SK-N-SH (cell line): ENCODE measurements around the gene RNF166. TPM values are rescaled to one million over a fixed set of nuclear protein-coding genes. Genes with fewer than 3 reads are reported as not detected.

Experiments used
- CTCF ChIA-PET: fragments of 300-600, 350-600 bp; formaldehyde crosslinking; extraction: SDS; loops from one replicate; lab custom pipeline; 2021; lab: Yijun Ruan, JAX
- POLR2A ChIA-PET: fragments of 350-600 bp; sonication (Branson Sonifier 250); formaldehyde crosslinking; extraction: SDS; loops from one replicate; lab custom pipeline; 2020; ENCODE audit warnings: antibody characterized with exemption, inconsistent platforms; lab: Yijun Ruan, JAX
- DNase-seq: peaks from one replicate; pipeline ENCODE4 v3.0.0; 2012
- H2AFZ ChIP-seq: fragments of 200-600 bp; sonication (generic); 2 replicates; pipeline ENCODE4 v1.8.1; 2016; ENCODE audit warnings: antibody characterized with exemption, mild to moderate bottlenecking, low read depth
- H3F3A ChIP-seq: fragments of 200-600 bp; sonication (generic); replicated peaks from 2 replicates; pipeline ENCODE3; 2016; ENCODE audit warnings: antibody characterized with exemption, mild to moderate bottlenecking; ENCODE audit not compliant: insufficient read depth
- H3K27ac ChIP-seq, 2 experiments: fragments of 200-500 bp in 1 of 2; fragments of 200-600 bp in 1 of 2; sonication (Bioruptor generic) in 1 of 2; sonication (generic), shearing (Covaris generic) in 1 of 2; 2 replicates each; pipeline versions ENCODE4 v1.5.1 to v1.6.1; 2014 to 2016; ENCODE audit warnings: low read depth in 2 of 2, inconsistent platforms in 1 of 2, low read length in 1 of 2, mild to moderate bottlenecking in 1 of 2, mixed read lengths in 1 of 2
- H3K27me3 ChIP-seq: fragments of 200-600 bp; sonication (generic), shearing (Covaris generic); 2 replicates; pipeline ENCODE4 v1.6.1; 2016; ENCODE audit warnings: mixed run types; ENCODE audit not compliant: insufficient read depth
- H3K36me3 ChIP-seq, 2 experiments: fragments of 200-500 bp in 1 of 2; fragments of 200-600 bp in 1 of 2; sonication (Bioruptor generic) in 1 of 2; sonication (generic) in 1 of 2; replicated peaks in 1 of 2; 2 replicates each; pipeline versions ENCODE3 to v1.5.1; 2014 to 2016; ENCODE audit warnings: low read length in 1 of 2, mild to moderate bottlenecking in 1 of 2; ENCODE audit not compliant: insufficient read depth in 2 of 2, control insufficient read depth in 1 of 2
- H3K4me1 ChIP-seq, 2 experiments: fragments of 200-500 bp in 1 of 2; fragments of 200-600 bp in 1 of 2; sonication (Bioruptor generic) in 1 of 2; sonication (generic), shearing (Covaris generic) in 1 of 2; 2 replicates each; pipeline versions ENCODE4 v1.5.1 to v1.6.1; 2014 to 2016; ENCODE audit warnings: low read depth in 1 of 2, low read length in 1 of 2, mixed run types in 1 of 2; ENCODE audit not compliant: insufficient read depth in 2 of 2, control insufficient read depth in 1 of 2
- H3K4me2 ChIP-seq: fragments of 200-600 bp; sonication (generic), shearing (Covaris generic); 2 replicates; pipeline ENCODE4 v1.6.1; 2017; ENCODE audit warnings: mixed run types
- H3K4me3 ChIP-seq, 2 experiments: fragments of 200-500 bp in 1 of 2; fragments of 200-600 bp in 1 of 2; sonication (Bioruptor generic) in 1 of 2; sonication (generic), shearing (Covaris generic) in 1 of 2; 2 replicates each; pipeline versions ENCODE4 v1.5.1 to v1.8.1; 2014 to 2016; ENCODE audit warnings: low read depth in 2 of 2, inconsistent platforms in 1 of 2, low read length in 1 of 2, mild to moderate bottlenecking in 1 of 2, mixed read lengths in 1 of 2, moderate library complexity in 1 of 2
- H3K79me2 ChIP-seq: fragments of 200-600 bp; sonication (generic); 2 replicates; pipeline ENCODE4 v1.8.1; 2017; ENCODE audit warnings: mild to moderate bottlenecking; ENCODE audit not compliant: insufficient read depth
- H3K9ac ChIP-seq: fragments of 200-600 bp; sonication (generic); 2 replicates; pipeline ENCODE4 v1.6.1; 2017; ENCODE audit warnings: mixed run types
- H3K9me2 ChIP-seq: fragments of 200-600 bp; sonication (generic); 2 replicates; pipeline ENCODE4 v1.6.1; 2017; ENCODE audit warnings: mixed run types
- H3K9me3 ChIP-seq: fragments of 200-600 bp; sonication (generic); 2 replicates; pipeline ENCODE4 v1.6.1; 2017; ENCODE audit warnings: mixed run types, mild to moderate bottlenecking, moderate library complexity
- H4K20me1 ChIP-seq: fragments of 200-600 bp; sonication (generic); 2 replicates; pipeline ENCODE4 v1.6.1; 2017; ENCODE audit warnings: mild to moderate bottlenecking, mixed run types; ENCODE audit not compliant: insufficient read depth
- CHD2 ChIP-seq: fragments of 150-350 bp; IDR thresholded peaks from 2 replicates; pipeline ENCODE4 v1.6.1; 2018; ENCODE audit warnings: low read length; ENCODE audit not compliant: partially characterized antibody
- ELF1 ChIP-seq: IDR thresholded peaks from 2 replicates; pipeline ENCODE4 v1.4.0; 2012
- EP300 ChIP-seq, 2 experiments: IDR thresholded peaks; 2 replicates each; pipeline versions ENCODE4 v1.4.0 to v1.6.1; 2012; ENCODE audit warnings: borderline replicate concordance in 1 of 2, low read depth in 1 of 2, low read length in 1 of 2
- EZH2phosphoT487 ChIP-seq: fragments of 200-600 bp; sonication (generic); IDR thresholded peaks from 2 replicates; pipeline ENCODE4 v1.6.1; 2017; ENCODE audit warnings: low read depth, mixed run types, mild to moderate bottlenecking, antibody characterized with exemption, moderate library complexity, borderline replicate concordance
- GABPA ChIP-seq: IDR thresholded peaks from 2 replicates; pipeline ENCODE4 v1.4.0; 2012; ENCODE audit warnings: low read depth, mild to moderate bottlenecking
- MAX ChIP-seq: IDR thresholded peaks from 2 replicates; pipeline ENCODE4 v1.4.0; 2012; ENCODE audit warnings: low read depth
- MEF2A ChIP-seq: IDR thresholded peaks from 2 replicates; pipeline ENCODE4 v1.4.0; 2012; ENCODE audit warnings: low read depth, borderline replicate concordance
- MXI1 ChIP-seq: IDR thresholded peaks from 2 replicates; pipeline ENCODE4 v1.6.1; 2012; ENCODE audit warnings: mild to moderate bottlenecking, low read depth, low read length, improper control_type of control experiment
- NRF1 ChIP-seq: IDR thresholded peaks from 2 replicates; pipeline ENCODE4 v1.6.1; 2012; ENCODE audit warnings: low read depth, mild to moderate bottlenecking, low read length
- RAD21 ChIP-seq: IDR thresholded peaks from 2 replicates; pipeline ENCODE4 v1.6.1; 2012; ENCODE audit warnings: mild to moderate bottlenecking, low read length
- RFX5 ChIP-seq: IDR thresholded peaks from 2 replicates; pipeline ENCODE4 v1.6.1; 2012; ENCODE audit warnings: mild to moderate bottlenecking, improper control_type of control experiment, low read length
- RXRA ChIP-seq: IDR thresholded peaks from 2 replicates; pipeline ENCODE4 v1.4.0; 2012; ENCODE audit warnings: low read depth, mild to moderate bottlenecking, borderline replicate concordance
- TCF12 ChIP-seq: IDR thresholded peaks from 2 replicates; pipeline ENCODE4 v1.4.0; 2012
- USF1 ChIP-seq: IDR thresholded peaks from 2 replicates; pipeline ENCODE4 v1.4.0; 2012; ENCODE audit warnings: low read depth, borderline replicate concordance
- WGBS: methylation state at CpG from one replicate; pipeline ENCODE4 v1.1.6; 2017; ENCODE audit warnings: low lambda C conversion rate; 5-methylcytosine and 5-hydroxymethylcytosine counted together
- polyA plus RNA-seq, 3 experiments: library from polyadenylated mRNA; depleted of rRNA; stranded (reverse); fragments of >200 nt; gene quantifications; 2 replicates each; pipeline ENCODE4 v1.2.3, GENCODE V29; 2012

The RNF166 gene
- polyA plus RNA-seq, 1 of the 3 experiments (the other 2 are of a cell fraction) = 17.2 TPM

GRCh38 chr16:88737298-88738150 lies 31.3 kb upstream of the RNF166 start (continued):
- no peak for TF ChIP-seq EZH2phosphoT487
- peak; percentile 64 for TF ChIP-seq CHD2
- no peak for TF ChIP-seq GABPA
- no peak for TF ChIP-seq ELF1
- TF ChIP-seq RXRA = no peak

GRCh38 chr16:88736496-88736895 lies 30.3 kb upstream of the RNF166 start:
- Histone ChIP-seq H3K36me3 (peaks cover 0 to 35% of the 10 kb centered on the region in 2 experiments), H3K4me1 (peaks cover 1 to 12% of the 10 kb centered on the region in 2 experiments; a peak in 2 of 4 replicates), H2AFZ (no peak overlapping the region), H3K9me2 (no peaks in the 10 kb centered on the region), H3K27ac (no peak overlapping the region), H3K4me3 (no peak overlapping the region), H3K9ac (no peak overlapping the region), H3K4me2 (no peak overlapping the region), H3K79me2 (peaks cover 6% of the 10 kb centered on the region; the same call in 1 of the 2 replicates), H4K20me1 (peaks cover 30% of the 10 kb centered on the region), H3K27me3 (no peaks in the 10 kb centered on the region), H3F3A (peaks cover 13% of the 10 kb centered on the region), H3K9me3 (no peaks in the 10 kb centered on the region)
- POLR2A ChIA-PET = no interaction called here
- DNase-seq = no peak
- CTCF ChIA-PET = interaction anchor here (0.7 to 17.4 kb wide), 28 partner anchors 14 to 481 kb away, joined by 3 to 540 read pairs (median 7); partner anchors contain the start of genes APRT, CDH15, CDT1 and CTU2
- WGBS = 60% methylated on average over 1 of the region's 21 CpGs
- TF ChIP-seq EP300 (IDR thresholded peaks at IDR 0.05; ENCODE audit: borderline replicate concordance in 1 of 2, low read depth in 1 of 2, low read length in 1 of 2) = no peak
- no peak for TF ChIP-seq MAX
- no peak for TF ChIP-seq ELF1
- no peak for TF ChIP-seq NRF1
- TF ChIP-seq USF1 = no peak
- no peak for TF ChIP-seq MXI1
- TF ChIP-seq EZH2phosphoT487 = no peak
- no peak for TF ChIP-seq TCF12
- no peak for TF ChIP-seq RFX5

- POLR2A ChIA-PET = no interaction called here
- H3K36me3 ChIP-seq = peaks cover 0 to 32% of the 10 kb centered on the region in 2 experiments
- peak; percentile 58 for TF ChIP-seq RAD21
- no peak for TF ChIP-seq MEF2A
- peaks cover 4 to 16% of the 10 kb centered on the region in 2 experiments; a peak in 2 of 4 replicates for H3K4me1 ChIP-seq
- WGBS = 92% methylated on average over 11 of the region's 21 CpGs
- no peaks in the 10 kb centered on the region for H3K9me2 ChIP-seq
- no peak overlapping the region for H3K9ac ChIP-seq
- peaks cover 32% of the 10 kb centered on the region for H4K20me1 ChIP-seq
- CTCF ChIA-PET = interaction anchor here (0.8 to 17.4 kb wide), 17 partner anchors 14 to 482 kb away, joined by 3 to 540 read pairs (median 8); partner anchors contain the start of genes APRT, CDH15, CDT1 and CTU2
- peaks cover 6% of the 10 kb centered on the region; the same call in 1 of the 2 replicates for H3K79me2 ChIP-seq
- H3F3A ChIP-seq = peaks cover 17% of the 10 kb centered on the region
- no peak overlapping the region for H3K4me2 ChIP-seq
- no peaks in the 10 kb centered on the region for H3K27me3 ChIP-seq
- H3K9me3 ChIP-seq = no peaks in the 10 kb centered on the region
- H3K27ac ChIP-seq = no peak overlapping the region
- peak; percentile 63 for DNase-seq
- H2AFZ ChIP-seq = no peak overlapping the region
- H3K4me3 ChIP-seq = no peak overlapping the region
Observed at GRCh38 chr16:88736088-88736487, 29.9 kb upstream of the RNF166 start.
